HEK293 (cell line): ENCODE results near the gene BUB1B.

Source experiments
- KLF16 ChIP-seq: fragments of 450-650 bp; formaldehyde crosslinking; IDR thresholded peaks from 2 replicates; pipeline ENCODE4 v1.5.1; 2017; ENCODE audit warnings: missing biosample characterization, missing genetic modification characterization
- YY1 ChIP-seq: fragments of 450-650 bp; formaldehyde crosslinking; IDR thresholded peaks from 2 replicates; pipeline ENCODE4 v1.5.1; 2018; ENCODE audit warnings: missing biosample characterization, missing genetic modification characterization
- ZFP37 ChIP-seq: fragments of 450-650 bp; formaldehyde crosslinking; IDR thresholded peaks from 2 replicates; pipeline ENCODE4 v1.5.1; 2016; ENCODE audit warnings: missing biosample characterization, missing genetic modification characterization
- ZNF121 ChIP-seq: fragments of 450-650 bp; formaldehyde crosslinking; IDR thresholded peaks from 2 replicates; pipeline ENCODE4 v1.5.1; 2016; ENCODE audit warnings: missing biosample characterization, missing genetic modification characterization
- ZNF132 ChIP-seq: fragments of 450-650 bp; formaldehyde crosslinking; IDR thresholded peaks from 2 replicates; pipeline ENCODE4 v1.5.1; 2017; ENCODE audit warnings: missing biosample characterization, missing genetic modification characterization, borderline replicate concordance
- ZNF274 ChIP-seq, 2 experiments: fragments of 200-500 bp in 1 of 2; fragments of 450-650 bp in 1 of 2; sonication (Bioruptor generic) in 1 of 2; formaldehyde crosslinking in 1 of 2; IDR thresholded peaks; 2 replicates each; pipeline versions ENCODE4 v1.5.1 to v1.6.1; 2014 to 2016; ENCODE audit warnings: borderline replicate concordance in 1 of 2, inconsistent platforms in 1 of 2, low read length in 1 of 2, missing biosample characterization in 1 of 2, missing genetic modification characterization in 1 of 2
- TF ChIP-seq, protein P1 (sequence below): fragments of 450-650 bp; formaldehyde crosslinking; IDR thresholded peaks from 2 replicates; pipeline ENCODE4 v1.5.1; 2016; ENCODE audit warnings: missing biosample characterization, missing genetic modification characterization
- TF ChIP-seq, protein P2 (sequence below): fragments of 450-650 bp; IDR thresholded peaks from 2 replicates; pipeline ENCODE4 v1.5.1; 2018; ENCODE audit warnings: missing biosample characterization, missing genetic modification characterization
- TF ChIP-seq, protein P3 (sequence below): fragments of 450-650 bp; formaldehyde crosslinking; IDR thresholded peaks from 2 replicates; pipeline ENCODE4 v1.5.1; 2016; ENCODE audit warnings: missing biosample characterization, missing genetic modification characterization

DNA sequence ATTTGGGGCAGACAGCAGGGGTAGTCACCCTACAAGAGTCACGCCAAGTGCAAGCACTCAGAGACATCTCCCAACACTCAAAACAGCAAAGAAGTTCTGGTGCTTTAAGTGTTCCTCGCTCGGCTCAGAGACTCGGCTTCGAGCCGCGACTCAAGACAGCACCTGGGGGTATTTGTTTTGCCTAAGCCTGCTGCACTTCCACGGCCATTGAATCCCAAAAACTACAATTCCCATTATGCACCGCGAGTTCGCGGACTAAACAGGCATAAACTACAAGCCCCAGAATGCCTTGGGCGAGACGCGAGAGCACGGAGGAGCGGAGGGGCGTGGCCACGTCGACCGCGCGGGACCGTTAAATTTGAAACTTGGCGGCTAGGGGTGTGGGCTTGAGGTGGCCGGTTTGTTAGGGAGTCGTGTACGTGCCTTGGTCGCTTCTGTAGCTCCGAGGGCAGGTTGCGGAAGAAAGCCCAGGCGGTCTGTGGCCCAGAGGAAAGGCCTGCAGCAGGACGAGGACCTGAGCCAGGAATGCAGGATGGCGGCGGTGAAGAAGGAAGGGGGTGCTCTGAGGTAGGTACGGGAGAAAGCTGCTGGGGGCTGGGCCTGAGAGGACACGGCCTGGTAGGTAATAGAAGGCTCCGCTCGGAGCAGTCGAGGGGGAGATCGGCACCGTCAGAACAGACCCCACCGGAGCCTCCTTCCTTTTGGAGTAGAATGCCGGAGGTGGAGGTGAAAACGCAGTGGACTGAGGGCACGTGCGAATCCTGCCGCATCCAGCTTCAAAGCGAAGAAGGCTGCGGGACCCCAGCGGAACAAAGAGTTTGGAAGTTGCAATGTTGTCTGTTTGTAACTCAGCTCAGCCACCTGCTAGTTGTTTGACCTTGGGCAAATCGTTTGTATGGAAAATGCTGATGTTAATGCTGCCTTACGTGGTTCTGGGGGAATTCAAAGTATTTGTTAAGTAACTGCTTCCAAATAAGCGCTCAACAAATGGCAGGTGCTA, at the start of gene BUB1B:
- no peak for TF ChIP-seq ZFP37
- peak; percentile 66; the same call in 1 of the 2 replicates for TF ChIP-seq YY1 (tag by site-specific recombination)
- TF ChIP-seq ZNF132 (tag by site-specific recombination) = no peak
- TF ChIP-seq, protein P1, sequence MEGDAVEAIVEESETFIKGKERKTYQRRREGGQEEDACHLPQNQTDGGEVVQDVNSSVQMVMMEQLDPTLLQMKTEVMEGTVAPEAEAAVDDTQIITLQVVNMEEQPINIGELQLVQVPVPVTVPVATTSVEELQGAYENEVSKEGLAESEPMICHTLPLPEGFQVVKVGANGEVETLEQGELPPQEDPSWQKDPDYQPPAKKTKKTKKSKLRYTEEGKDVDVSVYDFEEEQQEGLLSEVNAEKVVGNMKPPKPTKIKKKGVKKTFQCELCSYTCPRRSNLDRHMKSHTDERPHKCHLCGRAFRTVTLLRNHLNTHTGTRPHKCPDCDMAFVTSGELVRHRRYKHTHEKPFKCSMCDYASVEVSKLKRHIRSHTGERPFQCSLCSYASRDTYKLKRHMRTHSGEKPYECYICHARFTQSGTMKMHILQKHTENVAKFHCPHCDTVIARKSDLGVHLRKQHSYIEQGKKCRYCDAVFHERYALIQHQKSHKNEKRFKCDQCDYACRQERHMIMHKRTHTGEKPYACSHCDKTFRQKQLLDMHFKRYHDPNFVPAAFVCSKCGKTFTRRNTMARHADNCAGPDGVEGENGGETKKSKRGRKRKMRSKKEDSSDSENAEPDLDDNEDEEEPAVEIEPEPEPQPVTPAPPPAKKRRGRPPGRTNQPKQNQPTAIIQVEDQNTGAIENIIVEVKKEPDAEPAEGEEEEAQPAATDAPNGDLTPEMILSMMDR (tag by site-specific recombination) = no peak
- no peak for TF ChIP-seq ZNF274 (IDR thresholded peaks at IDR 0.05; ENCODE audit: low read length)
- no peak for TF ChIP-seq ZNF274 (tag by site-specific recombination; IDR thresholded peaks at IDR 0.05; ENCODE audit: borderline replicate concordance)
- TF ChIP-seq, protein P2, sequence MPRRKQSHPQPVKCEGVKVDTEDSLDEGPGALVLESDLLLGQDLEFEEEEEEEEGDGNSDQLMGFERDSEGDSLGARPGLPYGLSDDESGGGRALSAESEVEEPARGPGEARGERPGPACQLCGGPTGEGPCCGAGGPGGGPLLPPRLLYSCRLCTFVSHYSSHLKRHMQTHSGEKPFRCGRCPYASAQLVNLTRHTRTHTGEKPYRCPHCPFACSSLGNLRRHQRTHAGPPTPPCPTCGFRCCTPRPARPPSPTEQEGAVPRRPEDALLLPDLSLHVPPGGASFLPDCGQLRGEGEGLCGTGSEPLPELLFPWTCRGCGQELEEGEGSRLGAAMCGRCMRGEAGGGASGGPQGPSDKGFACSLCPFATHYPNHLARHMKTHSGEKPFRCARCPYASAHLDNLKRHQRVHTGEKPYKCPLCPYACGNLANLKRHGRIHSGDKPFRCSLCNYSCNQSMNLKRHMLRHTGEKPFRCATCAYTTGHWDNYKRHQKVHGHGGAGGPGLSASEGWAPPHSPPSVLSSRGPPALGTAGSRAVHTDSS (tag by site-specific recombination) = no peak
- TF ChIP-seq KLF16 (tag by site-specific recombination) = peak; percentile 85
- TF ChIP-seq ZNF121 (tag by site-specific recombination) = no peak
- TF ChIP-seq, protein P3, sequence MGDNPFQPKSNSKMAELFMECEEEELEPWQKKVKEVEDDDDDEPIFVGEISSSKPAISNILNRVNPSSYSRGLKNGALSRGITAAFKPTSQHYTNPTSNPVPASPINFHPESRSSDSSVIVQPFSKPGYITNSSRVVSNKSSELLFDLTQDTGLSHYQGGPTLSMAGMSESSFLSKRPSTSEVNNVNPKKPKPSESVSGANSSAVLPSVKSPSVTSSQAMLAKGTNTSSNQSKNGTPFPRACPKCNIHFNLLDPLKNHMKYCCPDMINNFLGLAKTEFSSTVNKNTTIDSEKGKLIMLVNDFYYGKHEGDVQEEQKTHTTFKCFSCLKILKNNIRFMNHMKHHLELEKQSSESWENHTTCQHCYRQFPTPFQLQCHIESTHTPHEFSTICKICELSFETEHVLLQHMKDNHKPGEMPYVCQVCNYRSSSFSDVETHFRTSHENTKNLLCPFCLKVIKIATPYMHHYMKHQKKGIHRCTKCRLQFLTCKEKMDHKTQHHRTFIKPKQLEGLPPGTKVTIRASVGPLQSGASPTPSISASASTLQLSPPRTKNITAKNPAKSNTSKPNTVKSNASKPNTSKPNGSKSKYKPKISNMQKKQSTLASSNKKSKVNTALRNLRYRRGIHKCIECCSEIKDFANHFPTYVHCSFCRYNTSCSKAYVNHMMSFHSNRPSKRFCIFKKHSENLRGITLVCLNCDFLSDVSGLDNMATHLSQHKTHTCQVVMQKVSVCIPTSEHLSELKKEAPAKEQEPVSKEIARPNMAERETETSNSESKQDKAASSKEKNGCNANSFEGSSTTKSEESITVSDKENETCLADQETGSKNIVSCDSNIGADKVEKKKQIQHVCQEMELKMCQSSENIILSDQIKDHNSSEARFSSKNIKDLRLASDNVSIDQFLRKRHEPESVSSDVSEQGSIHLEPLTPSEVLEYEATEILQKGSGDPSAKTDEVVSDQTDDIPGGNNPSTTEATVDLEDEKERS = no peak
